AG10803 (cell line): ENCODE measurements around the gene NUP133.
"Not testable (repeated sequence)": the region's sequence is repeated elsewhere in the genome, so short reads cannot be mapped to it uniquely, and the experiment has no call there.

Experiments used
- DNase-seq: peaks from one replicate; pipeline ENCODE4 v3.0.0; 2010; ENCODE audit warnings: low read depth
- H3K4me3 ChIP-seq: 2 replicates; pipeline ENCODE4 v1.5.1; 2011; ENCODE audit warnings: mild to moderate bottlenecking, low read length, control low read depth
- TF ChIP-seq, protein P1 (sequence below): conservative IDR thresholded peaks from 2 replicates; pipeline ENCODE4 v1.5.1; 2011; ENCODE audit warnings: mild to moderate bottlenecking, low read length, control low read depth, inconsistent platforms

NUP133 gene

DNA sequence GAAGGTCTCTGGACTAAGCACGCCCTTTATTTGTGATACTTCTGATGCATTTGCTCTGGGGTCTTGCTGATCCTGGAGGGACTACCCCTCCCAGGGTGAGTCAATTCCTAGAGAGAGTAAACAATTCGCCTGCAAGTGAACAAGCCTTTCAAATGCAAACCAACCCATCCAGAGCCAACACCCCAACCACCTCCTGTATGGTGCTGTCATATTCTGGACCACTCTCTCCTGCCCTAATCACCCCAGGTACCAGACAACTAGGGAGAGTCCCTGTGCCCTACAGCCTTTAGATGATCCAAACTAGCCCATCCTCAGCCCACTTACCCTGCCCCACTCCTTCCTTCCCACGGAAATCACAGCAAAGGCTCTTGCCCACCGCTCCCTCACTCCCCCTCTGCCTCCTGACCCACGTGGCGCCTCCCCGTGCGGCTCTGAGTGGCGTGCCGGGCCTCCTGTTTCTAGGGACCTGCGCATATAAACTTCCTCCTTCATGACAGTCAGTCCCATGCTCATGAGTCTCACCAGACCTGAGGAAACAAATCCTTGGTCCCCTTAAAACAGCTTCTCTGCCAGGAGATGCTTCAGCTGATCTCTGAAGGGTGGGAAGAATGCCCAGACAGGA, 111.4 kb downstream of the NUP133 start:
- no peak overlapping the region for H3K4me3 ChIP-seq
- TF ChIP-seq, protein P1, sequence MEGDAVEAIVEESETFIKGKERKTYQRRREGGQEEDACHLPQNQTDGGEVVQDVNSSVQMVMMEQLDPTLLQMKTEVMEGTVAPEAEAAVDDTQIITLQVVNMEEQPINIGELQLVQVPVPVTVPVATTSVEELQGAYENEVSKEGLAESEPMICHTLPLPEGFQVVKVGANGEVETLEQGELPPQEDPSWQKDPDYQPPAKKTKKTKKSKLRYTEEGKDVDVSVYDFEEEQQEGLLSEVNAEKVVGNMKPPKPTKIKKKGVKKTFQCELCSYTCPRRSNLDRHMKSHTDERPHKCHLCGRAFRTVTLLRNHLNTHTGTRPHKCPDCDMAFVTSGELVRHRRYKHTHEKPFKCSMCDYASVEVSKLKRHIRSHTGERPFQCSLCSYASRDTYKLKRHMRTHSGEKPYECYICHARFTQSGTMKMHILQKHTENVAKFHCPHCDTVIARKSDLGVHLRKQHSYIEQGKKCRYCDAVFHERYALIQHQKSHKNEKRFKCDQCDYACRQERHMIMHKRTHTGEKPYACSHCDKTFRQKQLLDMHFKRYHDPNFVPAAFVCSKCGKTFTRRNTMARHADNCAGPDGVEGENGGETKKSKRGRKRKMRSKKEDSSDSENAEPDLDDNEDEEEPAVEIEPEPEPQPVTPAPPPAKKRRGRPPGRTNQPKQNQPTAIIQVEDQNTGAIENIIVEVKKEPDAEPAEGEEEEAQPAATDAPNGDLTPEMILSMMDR = no peak
- DNase-seq = no peak

DNA sequence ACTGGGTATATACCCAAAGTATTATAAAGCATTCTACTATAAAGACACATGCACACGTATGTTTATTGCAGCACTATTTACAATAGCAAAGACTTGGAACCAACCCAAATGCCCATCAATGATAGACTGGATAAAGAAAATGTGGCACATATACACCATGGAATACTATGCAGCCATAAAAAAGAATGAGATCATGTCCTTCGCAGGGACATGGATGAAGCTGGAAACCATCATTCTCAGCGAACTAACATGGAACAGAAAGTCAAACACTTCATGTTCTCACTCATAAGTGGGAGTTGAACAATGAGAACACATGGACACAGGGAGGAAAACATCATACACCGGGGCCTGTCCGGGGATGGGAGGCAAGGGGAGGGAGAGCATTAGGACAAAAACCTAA, 113.6 kb downstream of the NUP133 start:
- not testable (repeated sequence) for DNase-seq, H3K4me3 ChIP-seq

DNA sequence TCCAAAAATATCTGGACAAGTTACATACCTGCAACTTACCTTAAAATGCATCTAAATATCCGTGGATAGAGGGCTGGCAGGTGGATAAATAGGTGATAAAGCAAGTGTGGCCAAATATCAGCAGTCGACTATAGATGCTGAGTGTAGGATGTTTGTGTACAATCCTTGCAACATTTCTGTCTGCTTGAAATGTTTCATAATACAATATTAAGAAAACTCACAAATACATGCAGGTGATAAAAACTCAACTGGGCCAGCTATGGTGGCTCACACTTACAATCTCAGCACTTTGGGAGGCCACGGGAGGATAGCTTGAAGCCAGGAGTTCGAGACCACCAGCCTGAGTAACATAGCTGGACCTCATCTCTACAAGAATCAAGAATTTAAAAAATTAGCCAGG, 115.2 kb downstream of the NUP133 start:
- DNase-seq = no peak
- no peak overlapping the region for H3K4me3 ChIP-seq
- TF ChIP-seq, protein P1 = no peak
